NCI-H1092 (cell line): ENCODE data around the gene CD2AP.
"Not testable (repeated sequence)": the region's sequence is repeated elsewhere in the genome, so short reads cannot be mapped to it uniquely, and the experiment has no call there.

Experiments used
- DNase-seq: peaks from one replicate; lab custom pipeline; 2025; lab: John Stamatoyannopoulos, UW

CD2AP gene

GRCh38 chr6:47496935-47497579 lies 19.5 kb downstream of the CD2AP start:
- no peak for DNase-seq

GRCh38 chr6:47502920-47503319 lies 25.3 kb downstream of the CD2AP start:
- DNase-seq = no peak

- no peak for DNase-seq
These were observed 32.3 kb downstream of the CD2AP start for GRCh38 chr6:47509937-47510336.

GRCh38 chr6:47512872-47513271 lies 35.3 kb downstream of the CD2AP start:
- no peak for DNase-seq

- no peak for DNase-seq
These were observed 41.7 kb downstream of the CD2AP start for GRCh38 chr6:47519279-47519678.

- DNase-seq = no peak
These were observed 42.7 kb downstream of the CD2AP start for GRCh38 chr6:47520282-47520681.

- DNase-seq = no peak
These were observed 44.4 kb downstream of the CD2AP start for GRCh38 chr6:47521961-47522360.

- DNase-seq = no peak
These were observed 46.7 kb downstream of the CD2AP start for GRCh38 chr6:47524136-47524845.

GRCh38 chr6:47525330-47526057 lies 47.9 kb downstream of the CD2AP start:
- DNase-seq = no peak

GRCh38 chr6:47527274-47527673 lies 49.7 kb downstream of the CD2AP start:
- no peak for DNase-seq

- DNase-seq = no peak
These were observed 52.1 kb downstream of the CD2AP start for GRCh38 chr6:47529734-47530133.

- DNase-seq = no peak
These were observed 55.5 kb downstream of the CD2AP start for GRCh38 chr6:47532981-47533585.

- DNase-seq = no peak
These were observed 56.5 kb downstream of the CD2AP start for GRCh38 chr6:47534063-47534462.

- DNase-seq = no peak
These were observed 58.0 kb downstream of the CD2AP start for GRCh38 chr6:47535316-47536225.

GRCh38 chr6:47536816-47537401 lies 59.3 kb downstream of the CD2AP start:
- DNase-seq = no peak

- no peak for DNase-seq
These were observed 67.6 kb downstream of the CD2AP start for GRCh38 chr6:47545223-47545622.

- DNase-seq = no peak
These were observed 74.1 kb downstream of the CD2AP start for GRCh38 chr6:47551670-47552069.

- DNase-seq = no peak
These were observed 74.7 kb downstream of the CD2AP start for GRCh38 chr6:47552319-47552718.

GRCh38 chr6:47553243-47553642 lies 75.7 kb downstream of the CD2AP start:
- DNase-seq = not testable (repeated sequence)

GRCh38 chr6:47556459-47556858 lies 78.9 kb downstream of the CD2AP start:
- DNase-seq = not testable (repeated sequence)

GRCh38 chr6:47563162-47563561 lies 85.6 kb downstream of the CD2AP start:
- no peak for DNase-seq
